H1 (cell line): ENCODE measurements around the gene TAF10. TPM values are rescaled to one million over a fixed set of nuclear protein-coding genes. Genes with fewer than 3 reads are reported as not detected.

Experiments
- E2F6 ChIP-seq: IDR thresholded peaks from 2 replicates; pipeline ENCODE4 v1.6.1; 2012; ENCODE audit warnings: inconsistent platforms
- GTF2F1 ChIP-seq: IDR thresholded peaks from 2 replicates; pipeline ENCODE4 v1.6.1; 2012; ENCODE audit warnings: low read depth, low read length, improper control_type of control experiment, borderline replicate concordance
- HDAC2 ChIP-seq, 2 experiments: fragments of 300-600 bp in 1 of 2; sonication (generic) in 1 of 2; IDR thresholded peaks; 2 replicates each; pipeline ENCODE4 v1.6.1; 2011 to 2012; ENCODE audit warnings: low read depth in 2 of 2, low read length in 2 of 2, mild to moderate bottlenecking in 2 of 2, moderate library complexity in 2 of 2, borderline replicate concordance in 1 of 2, inconsistent platforms in 1 of 2
- JUN ChIP-seq: IDR thresholded peaks from 2 replicates; pipeline ENCODE4 v1.6.1; 2011; ENCODE audit warnings: low read depth, mild to moderate bottlenecking, improper control_type of control experiment, low read length
- KDM5A ChIP-seq: fragments of 200-600 bp; IDR thresholded peaks from 2 replicates; pipeline ENCODE4 v1.7.1; 2012; ENCODE audit warnings: mild to moderate bottlenecking, low read length, inconsistent platforms, mixed read lengths
- RAD21 ChIP-seq, 2 experiments: IDR thresholded peaks in 1 of 2; conservative IDR thresholded peaks in 1 of 2; 2 replicates each; pipeline ENCODE4 v1.6.1; 2011; ENCODE audit warnings: low read depth in 2 of 2, low read length in 2 of 2, improper control_type of control experiment in 1 of 2, inconsistent platforms in 1 of 2, mild to moderate bottlenecking in 1 of 2, moderate library complexity in 1 of 2
- RFX5 ChIP-seq: IDR thresholded peaks from 2 replicates; pipeline ENCODE4 v1.6.1; 2011; ENCODE audit warnings: low read depth, low read length, improper control_type of control experiment, borderline replicate concordance
- SIRT6 ChIP-seq: IDR thresholded peaks from one replicate; pipeline ENCODE4 v1.7.1; 2012; ENCODE audit warnings: low read length, inconsistent platforms
- SP4 ChIP-seq: IDR thresholded peaks from 2 replicates; pipeline ENCODE4 v1.6.1; 2012; ENCODE audit warnings: low read length, inconsistent platforms
- YY1 ChIP-seq: IDR thresholded peaks from 2 replicates; pipeline ENCODE4 v1.6.1; 2011; ENCODE audit warnings: low read depth, mild to moderate bottlenecking, low read length
- polyA plus RNA-seq, 7 experiments: library from polyadenylated mRNA; depleted of rRNA in 3 of 7; stranded (reverse) in 5 of 7; unstranded in 2 of 7; fragments of >200 nt in 5 of 7; fragments of 200-250 nt in 2 of 7; gene quantifications; 1 replicate in 5 of 7; 2 replicates in 1 of 7; 4 replicates in 1 of 7; pipeline versions ENCODE4 v1.2.1 to v1.2.3, GENCODE V29; 2011 to 2013; ENCODE audit warnings: missing spikeins in 2 of 7, mixed read lengths in 2 of 7
- total RNA-seq: library from RNA; stranded (reverse); fragmentation: NEBNext Ultra II Directional; extraction: Animal tissue kit (Norgen Biotek cat#: 25700); gene quantifications from 2 replicates; pipeline ENCODE4 v1.2.1, GENCODE V29; 2021
- TF ChIP-seq, protein P1 (sequence below): fragments of 300-600 bp; sonication (generic); IDR thresholded peaks from 2 replicates; pipeline ENCODE4 v1.7.1; 2012; ENCODE audit warnings: low read length, moderate library complexity, mild to moderate bottlenecking, inconsistent platforms; ENCODE audit not compliant: insufficient replicate concordance

Gene TAF10
- total and polyA plus RNA-seq, 2 of the 8 experiments (the other 6 are each of a cell fraction or from before 2014, with no cell fraction given), result 128 to 213 TPM

- TF ChIP-seq, protein P1, sequence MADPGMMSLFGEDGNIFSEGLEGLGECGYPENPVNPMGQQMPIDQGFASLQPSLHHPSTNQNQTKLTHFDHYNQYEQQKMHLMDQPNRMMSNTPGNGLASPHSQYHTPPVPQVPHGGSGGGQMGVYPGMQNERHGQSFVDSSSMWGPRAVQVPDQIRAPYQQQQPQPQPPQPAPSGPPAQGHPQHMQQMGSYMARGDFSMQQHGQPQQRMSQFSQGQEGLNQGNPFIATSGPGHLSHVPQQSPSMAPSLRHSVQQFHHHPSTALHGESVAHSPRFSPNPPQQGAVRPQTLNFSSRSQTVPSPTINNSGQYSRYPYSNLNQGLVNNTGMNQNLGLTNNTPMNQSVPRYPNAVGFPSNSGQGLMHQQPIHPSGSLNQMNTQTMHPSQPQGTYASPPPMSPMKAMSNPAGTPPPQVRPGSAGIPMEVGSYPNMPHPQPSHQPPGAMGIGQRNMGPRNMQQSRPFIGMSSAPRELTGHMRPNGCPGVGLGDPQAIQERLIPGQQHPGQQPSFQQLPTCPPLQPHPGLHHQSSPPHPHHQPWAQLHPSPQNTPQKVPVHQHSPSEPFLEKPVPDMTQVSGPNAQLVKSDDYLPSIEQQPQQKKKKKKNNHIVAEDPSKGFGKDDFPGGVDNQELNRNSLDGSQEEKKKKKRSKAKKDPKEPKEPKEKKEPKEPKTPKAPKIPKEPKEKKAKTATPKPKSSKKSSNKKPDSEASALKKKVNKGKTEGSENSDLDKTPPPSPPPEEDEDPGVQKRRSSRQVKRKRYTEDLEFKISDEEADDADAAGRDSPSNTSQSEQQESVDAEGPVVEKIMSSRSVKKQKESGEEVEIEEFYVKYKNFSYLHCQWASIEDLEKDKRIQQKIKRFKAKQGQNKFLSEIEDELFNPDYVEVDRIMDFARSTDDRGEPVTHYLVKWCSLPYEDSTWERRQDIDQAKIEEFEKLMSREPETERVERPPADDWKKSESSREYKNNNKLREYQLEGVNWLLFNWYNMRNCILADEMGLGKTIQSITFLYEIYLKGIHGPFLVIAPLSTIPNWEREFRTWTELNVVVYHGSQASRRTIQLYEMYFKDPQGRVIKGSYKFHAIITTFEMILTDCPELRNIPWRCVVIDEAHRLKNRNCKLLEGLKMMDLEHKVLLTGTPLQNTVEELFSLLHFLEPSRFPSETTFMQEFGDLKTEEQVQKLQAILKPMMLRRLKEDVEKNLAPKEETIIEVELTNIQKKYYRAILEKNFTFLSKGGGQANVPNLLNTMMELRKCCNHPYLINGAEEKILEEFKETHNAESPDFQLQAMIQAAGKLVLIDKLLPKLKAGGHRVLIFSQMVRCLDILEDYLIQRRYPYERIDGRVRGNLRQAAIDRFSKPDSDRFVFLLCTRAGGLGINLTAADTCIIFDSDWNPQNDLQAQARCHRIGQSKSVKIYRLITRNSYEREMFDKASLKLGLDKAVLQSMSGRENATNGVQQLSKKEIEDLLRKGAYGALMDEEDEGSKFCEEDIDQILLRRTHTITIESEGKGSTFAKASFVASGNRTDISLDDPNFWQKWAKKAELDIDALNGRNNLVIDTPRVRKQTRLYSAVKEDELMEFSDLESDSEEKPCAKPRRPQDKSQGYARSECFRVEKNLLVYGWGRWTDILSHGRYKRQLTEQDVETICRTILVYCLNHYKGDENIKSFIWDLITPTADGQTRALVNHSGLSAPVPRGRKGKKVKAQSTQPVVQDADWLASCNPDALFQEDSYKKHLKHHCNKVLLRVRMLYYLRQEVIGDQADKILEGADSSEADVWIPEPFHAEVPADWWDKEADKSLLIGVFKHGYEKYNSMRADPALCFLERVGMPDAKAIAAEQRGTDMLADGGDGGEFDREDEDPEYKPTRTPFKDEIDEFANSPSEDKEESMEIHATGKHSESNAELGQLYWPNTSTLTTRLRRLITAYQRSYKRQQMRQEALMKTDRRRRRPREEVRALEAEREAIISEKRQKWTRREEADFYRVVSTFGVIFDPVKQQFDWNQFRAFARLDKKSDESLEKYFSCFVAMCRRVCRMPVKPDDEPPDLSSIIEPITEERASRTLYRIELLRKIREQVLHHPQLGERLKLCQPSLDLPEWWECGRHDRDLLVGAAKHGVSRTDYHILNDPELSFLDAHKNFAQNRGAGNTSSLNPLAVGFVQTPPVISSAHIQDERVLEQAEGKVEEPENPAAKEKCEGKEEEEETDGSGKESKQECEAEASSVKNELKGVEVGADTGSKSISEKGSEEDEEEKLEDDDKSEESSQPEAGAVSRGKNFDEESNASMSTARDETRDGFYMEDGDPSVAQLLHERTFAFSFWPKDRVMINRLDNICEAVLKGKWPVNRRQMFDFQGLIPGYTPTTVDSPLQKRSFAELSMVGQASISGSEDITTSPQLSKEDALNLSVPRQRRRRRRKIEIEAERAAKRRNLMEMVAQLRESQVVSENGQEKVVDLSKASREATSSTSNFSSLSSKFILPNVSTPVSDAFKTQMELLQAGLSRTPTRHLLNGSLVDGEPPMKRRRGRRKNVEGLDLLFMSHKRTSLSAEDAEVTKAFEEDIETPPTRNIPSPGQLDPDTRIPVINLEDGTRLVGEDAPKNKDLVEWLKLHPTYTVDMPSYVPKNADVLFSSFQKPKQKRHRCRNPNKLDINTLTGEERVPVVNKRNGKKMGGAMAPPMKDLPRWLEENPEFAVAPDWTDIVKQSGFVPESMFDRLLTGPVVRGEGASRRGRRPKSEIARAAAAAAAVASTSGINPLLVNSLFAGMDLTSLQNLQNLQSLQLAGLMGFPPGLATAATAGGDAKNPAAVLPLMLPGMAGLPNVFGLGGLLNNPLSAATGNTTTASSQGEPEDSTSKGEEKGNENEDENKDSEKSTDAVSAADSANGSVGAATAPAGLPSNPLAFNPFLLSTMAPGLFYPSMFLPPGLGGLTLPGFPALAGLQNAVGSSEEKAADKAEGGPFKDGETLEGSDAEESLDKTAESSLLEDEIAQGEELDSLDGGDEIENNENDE, result no peak
- TF ChIP-seq YY1, result no peak
- TF ChIP-seq SP4, result no peak
- TF ChIP-seq HDAC2 (IDR thresholded peaks at IDR 0.05; ENCODE audit: borderline replicate concordance in 1 of 2, low read depth in 2 of 2, low read length in 2 of 2), result no peak
- no peak for TF ChIP-seq SIRT6
- TF ChIP-seq KDM5A, result no peak
- TF ChIP-seq RAD21 (IDR thresholded peaks at IDR 0.05 in 1 of 2, conservative IDR thresholded peaks at IDR 0.05 in 1 of 2; ENCODE audit: low read depth in 2 of 2, low read length in 2 of 2), result no peak
- TF ChIP-seq GTF2F1, result no peak
- TF ChIP-seq E2F6, result no peak
- no peak for TF ChIP-seq JUN
- no peak for TF ChIP-seq RFX5
These were observed 3.0 kb upstream of the TAF10 start (continued) for GRCh38 chr11:6615046-6615445.
